A673 (cell line): Measurements from ENCODE around the gene FBXO31. TPM values are rescaled to one million over a fixed set of nuclear protein-coding genes. Genes with fewer than 3 reads are reported as not detected.

Source experiments
- BruUV-seq: library from RNA; stranded (reverse); fragments of 400-500 nt; replicated peaks from 2 replicates; lab custom pipeline; 2021; lab: Mats Ljungman, UMichigan
- CTCF ChIA-PET: fragments of 300-600 bp; sonication (Branson Sonifier 250); formaldehyde crosslinking; loops from one replicate; lab custom pipeline; 2022; ENCODE audit warnings: antibody characterized with exemption; lab: Charles Lee
- POLR2A ChIA-PET: fragments of 300-600 bp; sonication (Branson Sonifier 250); formaldehyde crosslinking; loops from one replicate; lab custom pipeline; 2022; ENCODE audit warnings: antibody characterized with exemption; ENCODE audit not compliant: low non-redundant PET; lab: Charles Lee
- DNase-seq: peaks from one replicate; pipeline ENCODE4 v3.0.0-alpha.2; 2015; ENCODE audit warnings: low spot score
- H3K27ac ChIP-seq: fragments of 200-600 bp; sonication (generic); 2 replicates; pipeline ENCODE4 v1.5.1; 2016; ENCODE audit warnings: mixed run types, low read depth, mild to moderate bottlenecking, mixed read lengths, antibody characterized with exemption, low read length; ENCODE audit not compliant: poor library complexity, severe bottlenecking
- H3K27me3 ChIP-seq: fragments of 200-600 bp; sonication (generic); replicated peaks from 2 replicates; pipeline ENCODE4 v1.6.1; 2017; ENCODE audit warnings: mixed run types, low read depth, mild to moderate bottlenecking, mixed read lengths, antibody characterized with exemption, low read length; ENCODE audit not compliant: insufficient read depth, poor library complexity
- H3K36me3 ChIP-seq: fragments of 200-600 bp; sonication (generic); 2 replicates; pipeline ENCODE4 v1.6.1; 2016; ENCODE audit warnings: mixed run types, mild to moderate bottlenecking, mixed read lengths, antibody characterized with exemption, low read length; ENCODE audit not compliant: insufficient read depth, poor library complexity, severe bottlenecking
- H3K4me1 ChIP-seq: fragments of 200-600 bp; sonication (generic); 2 replicates; pipeline ENCODE4 v1.6.1; 2017; ENCODE audit warnings: mixed run types, mild to moderate bottlenecking, mixed read lengths, antibody characterized with exemption, low read length; ENCODE audit not compliant: insufficient read depth, poor library complexity, severe bottlenecking
- H3K4me3 ChIP-seq: fragments of 200-600 bp; sonication (generic); 2 replicates; pipeline ENCODE4 v1.5.1; 2016; ENCODE audit warnings: low read depth, mixed run types, mild to moderate bottlenecking, mixed read lengths, low read length; ENCODE audit not compliant: poor library complexity, severe bottlenecking
- H3K9me3 ChIP-seq: fragments of 200-600 bp; sonication (generic); 2 replicates; pipeline ENCODE4 v1.6.1; 2016; ENCODE audit warnings: mixed run types, low read depth, mild to moderate bottlenecking, mixed read lengths, antibody characterized with exemption, low read length; ENCODE audit not compliant: poor library complexity, severe bottlenecking
- EZH2 ChIP-seq: fragments of 200-600 bp; sonication (generic); IDR thresholded peaks from 2 replicates; pipeline ENCODE4 v1.6.1; 2017; ENCODE audit warnings: borderline replicate concordance, low read depth, mild to moderate bottlenecking, mixed read lengths, antibody characterized with exemption, low read length; ENCODE audit not compliant: poor library complexity, severe bottlenecking
- intact Hi-C: fragments of 100-400 bp; cut with micrococcal nuclease; formaldehyde crosslinking; loops from one replicate; pipeline ENCODE4 v1.10.0; 2022; ENCODE audit not compliant: unreplicated experiment
- total RNA-seq: library from RNA; stranded (reverse); gene quantifications from 2 replicates; pipeline ENCODE4 v1.2.3, GENCODE V29; 2021
- TF ChIP-seq, protein P1 (sequence below): fragments of 300-800, 200-600 bp; sonication (generic); conservative IDR thresholded peaks from 2 replicates; pipeline ENCODE4 v1.5.1; 2017; ENCODE audit warnings: low read depth, mild to moderate bottlenecking, antibody characterized with exemption, low read length, moderate library complexity, mixed read lengths

Gene FBXO31
- total RNA-seq, 1 experiment from 2014 or later: 32.2 TPM

- TF ChIP-seq, protein P1, sequence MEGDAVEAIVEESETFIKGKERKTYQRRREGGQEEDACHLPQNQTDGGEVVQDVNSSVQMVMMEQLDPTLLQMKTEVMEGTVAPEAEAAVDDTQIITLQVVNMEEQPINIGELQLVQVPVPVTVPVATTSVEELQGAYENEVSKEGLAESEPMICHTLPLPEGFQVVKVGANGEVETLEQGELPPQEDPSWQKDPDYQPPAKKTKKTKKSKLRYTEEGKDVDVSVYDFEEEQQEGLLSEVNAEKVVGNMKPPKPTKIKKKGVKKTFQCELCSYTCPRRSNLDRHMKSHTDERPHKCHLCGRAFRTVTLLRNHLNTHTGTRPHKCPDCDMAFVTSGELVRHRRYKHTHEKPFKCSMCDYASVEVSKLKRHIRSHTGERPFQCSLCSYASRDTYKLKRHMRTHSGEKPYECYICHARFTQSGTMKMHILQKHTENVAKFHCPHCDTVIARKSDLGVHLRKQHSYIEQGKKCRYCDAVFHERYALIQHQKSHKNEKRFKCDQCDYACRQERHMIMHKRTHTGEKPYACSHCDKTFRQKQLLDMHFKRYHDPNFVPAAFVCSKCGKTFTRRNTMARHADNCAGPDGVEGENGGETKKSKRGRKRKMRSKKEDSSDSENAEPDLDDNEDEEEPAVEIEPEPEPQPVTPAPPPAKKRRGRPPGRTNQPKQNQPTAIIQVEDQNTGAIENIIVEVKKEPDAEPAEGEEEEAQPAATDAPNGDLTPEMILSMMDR: no peak
- TF ChIP-seq EZH2: no peak
- Histone ChIP-seq H3K36me3 (peaks cover 21% of the 10 kb centered on the region), H3K9me3 (no peaks in the 10 kb centered on the region), H3K27ac (no peak overlapping the region), H3K4me1 (no peaks in the 10 kb centered on the region), H3K27me3 (no peaks in the 10 kb centered on the region), H3K4me3 (no peak overlapping the region)
- ChIA-PET CTCF (no interaction called here), POLR2A (no interaction called here)
- DNase-seq: no peak
- intact Hi-C loops: no loop called here
- TSS peak; percentile 23 for BruUV-seq
These were observed 53.9 kb downstream of the FBXO31 start for GRCh38 chr16:87329436-87330256.

- POLR2A ChIA-PET: no interaction called here
- no peaks in the 10 kb centered on the region for H3K4me1 ChIP-seq
- no peak overlapping the region for H3K4me3 ChIP-seq
- no peak for DNase-seq
- peaks cover 19% of the 10 kb centered on the region for H3K36me3 ChIP-seq
- TF ChIP-seq, protein P1: no peak
- TF ChIP-seq EZH2: no peak
- CTCF ChIA-PET: no interaction called here
- intact Hi-C loops: no loop called here
- no peaks in the 10 kb centered on the region for H3K9me3 ChIP-seq
- no peaks in the 10 kb centered on the region for H3K27me3 ChIP-seq
- no TSS peak for BruUV-seq
- no peak overlapping the region for H3K27ac ChIP-seq
These were observed 54.7 kb downstream of the FBXO31 start for GRCh38 chr16:87328846-87329245.

DNA sequence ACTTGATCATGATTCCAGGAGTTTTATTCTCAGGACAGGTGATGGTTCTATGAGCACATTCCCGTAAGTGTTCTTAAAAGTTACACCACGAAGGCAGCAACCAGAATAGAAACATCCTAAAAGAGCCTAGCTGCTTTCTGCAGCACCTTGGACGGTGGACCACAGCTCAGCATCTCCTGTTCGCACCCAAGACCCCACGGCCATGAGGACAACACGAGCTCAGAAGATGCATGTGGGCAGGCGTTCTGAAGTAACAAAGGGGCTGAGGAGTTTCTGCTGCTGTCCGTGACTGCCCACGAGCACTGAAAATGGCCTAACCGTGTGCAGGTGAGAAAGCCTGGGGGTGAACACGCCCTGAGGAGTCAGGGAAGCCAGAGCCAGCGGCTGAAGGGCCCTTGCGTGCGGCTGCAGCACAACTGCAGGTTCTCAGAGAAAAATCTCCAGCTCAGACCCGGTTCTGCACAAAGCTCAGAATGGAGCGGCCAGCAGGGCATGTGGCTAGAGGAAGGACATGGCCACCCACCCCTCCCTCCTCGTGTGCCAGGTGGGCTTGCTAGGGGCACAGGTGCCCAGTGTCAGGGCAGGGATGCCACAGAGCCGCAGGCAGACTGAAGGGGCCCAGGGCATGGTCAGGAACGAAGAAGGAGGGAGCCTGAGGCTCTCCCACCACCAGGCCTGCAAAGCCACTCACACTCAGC lies 55.6 kb downstream of the FBXO31 start:
- H3K4me1 ChIP-seq: no peaks in the 10 kb centered on the region
- H3K27me3 ChIP-seq: no peaks in the 10 kb centered on the region
- DNase-seq: no peak
- no peaks in the 10 kb centered on the region for H3K9me3 ChIP-seq
- ChIA-PET CTCF (no interaction called here), POLR2A (no interaction called here)
- no peak overlapping the region for H3K4me3 ChIP-seq
- intact Hi-C loops: no loop called here
- no peak for TF ChIP-seq EZH2
- TF ChIP-seq, protein P1: no peak
- H3K36me3 ChIP-seq: peaks cover 17% of the 10 kb centered on the region
- H3K27ac ChIP-seq: no peak overlapping the region
- no TSS peak for BruUV-seq
